Myocyte (in vitro differentiated cells): Measurements from ENCODE around the gene ANKRD39. TPM values are rescaled to one million over a fixed set of nuclear protein-coding genes. Genes with fewer than 3 reads are reported as not detected.
"Not testable (repeated sequence)": the region's sequence is repeated elsewhere in the genome, so short reads cannot be mapped to it uniquely, and the experiment has no call there.

Source experiments
- DNase-seq: peaks from one replicate; pipeline ENCODE4 v3.0.0-alpha.2; 2012; ENCODE audit warnings: low read depth
- total RNA-seq: library from RNA; depleted of rRNA; stranded (reverse); fragments of >200 nt; gene quantifications from 2 replicates; pipeline ENCODE4 v1.2.3, GENCODE V29; 2014

Gene ANKRD39
- total RNA-seq, 1 donor from 2014 or later: 10.5 TPM

DNA sequence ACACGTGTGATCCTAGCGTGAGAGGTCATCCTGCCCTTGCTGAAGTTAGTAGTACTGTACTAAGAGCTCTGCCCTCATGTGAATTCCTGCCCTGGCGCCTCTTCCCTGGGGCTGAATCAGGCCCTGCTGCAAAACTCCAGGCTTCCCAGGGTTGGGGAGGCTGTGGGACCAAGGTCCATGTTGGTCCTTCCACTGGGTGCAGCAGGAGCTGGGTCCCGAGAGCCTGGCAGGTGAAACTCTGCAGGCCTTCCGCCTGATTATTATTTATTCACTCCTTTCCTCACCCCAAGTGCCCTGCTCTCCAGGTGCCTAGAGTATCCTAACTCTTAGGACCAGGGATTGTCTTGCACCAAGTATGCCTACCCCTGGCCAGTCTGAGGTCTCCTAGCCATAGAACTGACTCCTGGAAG, 47.0 kb downstream of the ANKRD39 start:
- no peak for DNase-seq

DNA sequence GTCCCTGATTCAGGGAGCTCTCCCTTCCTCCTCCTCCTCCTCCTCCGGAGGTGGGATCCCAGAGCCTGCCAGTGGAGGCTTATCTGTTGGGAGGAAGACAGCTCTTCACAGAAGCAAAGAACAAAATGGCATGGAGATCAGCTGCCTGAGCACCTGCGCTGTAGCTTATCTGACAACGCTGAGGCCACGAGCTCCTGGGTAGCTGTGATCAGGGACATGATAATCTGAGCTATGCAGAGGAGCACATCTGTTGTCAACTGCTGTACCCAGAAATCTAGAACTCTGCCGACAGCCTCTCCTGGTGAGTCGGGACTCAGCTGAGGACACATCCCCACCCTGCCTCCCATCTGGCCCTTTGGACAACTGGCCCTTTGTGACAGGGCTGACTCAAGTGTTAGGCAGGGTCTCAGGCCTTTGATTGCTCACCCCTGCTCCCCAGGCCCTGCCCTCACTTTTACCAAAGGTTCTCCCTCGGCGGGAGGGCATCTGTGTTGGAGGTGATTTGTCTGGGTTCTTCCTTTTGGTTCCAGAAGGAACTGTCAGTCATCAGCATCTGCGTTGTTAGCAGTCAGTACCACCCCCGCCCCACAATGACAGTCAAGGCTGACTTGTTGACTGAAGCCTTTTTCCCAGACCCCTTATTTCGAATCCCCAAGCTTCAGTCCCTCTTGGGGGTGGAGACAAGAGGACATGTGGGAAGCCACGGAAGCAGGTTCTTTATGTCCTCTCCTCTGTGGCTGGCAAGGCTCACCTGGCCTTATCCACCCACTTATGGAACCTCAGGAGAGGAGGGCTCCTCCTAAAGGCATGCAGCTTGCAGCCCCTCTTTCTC, 47.6 kb downstream of the ANKRD39 start:
- peak; percentile 24 for DNase-seq

DNA sequence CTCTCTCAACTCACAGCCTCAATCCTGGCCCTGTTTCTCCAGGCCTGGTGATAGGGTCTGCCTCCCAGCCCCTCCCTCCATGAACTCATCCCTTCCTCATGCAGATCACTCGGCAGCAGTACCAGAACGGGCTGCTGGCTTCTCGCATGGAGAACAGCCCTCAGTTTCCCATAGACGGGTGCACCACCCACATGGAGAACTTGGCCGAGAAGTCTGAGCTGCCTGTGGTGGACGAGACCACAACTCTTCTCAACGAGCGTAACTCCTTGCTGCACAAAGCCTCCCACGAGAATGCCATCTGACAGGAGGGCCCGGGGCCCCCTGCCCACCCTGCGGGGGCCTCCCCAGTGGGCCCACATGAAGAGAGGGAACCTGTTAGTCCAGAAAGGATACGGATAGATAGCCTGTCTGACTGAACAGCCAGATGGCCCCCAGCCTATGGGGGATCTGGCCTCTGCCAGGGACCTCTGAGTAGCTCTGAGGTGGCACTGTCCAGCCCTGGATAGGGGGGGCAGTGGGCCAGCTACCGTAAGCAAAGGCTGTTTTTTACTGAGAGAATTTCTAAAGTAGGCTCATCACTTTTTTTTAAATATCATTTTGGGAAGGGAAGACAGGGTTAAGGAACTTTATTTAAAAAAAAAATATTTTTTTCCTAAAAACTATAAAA, 48.5 kb downstream of the ANKRD39 start:
- DNase-seq: no peak

DNA sequence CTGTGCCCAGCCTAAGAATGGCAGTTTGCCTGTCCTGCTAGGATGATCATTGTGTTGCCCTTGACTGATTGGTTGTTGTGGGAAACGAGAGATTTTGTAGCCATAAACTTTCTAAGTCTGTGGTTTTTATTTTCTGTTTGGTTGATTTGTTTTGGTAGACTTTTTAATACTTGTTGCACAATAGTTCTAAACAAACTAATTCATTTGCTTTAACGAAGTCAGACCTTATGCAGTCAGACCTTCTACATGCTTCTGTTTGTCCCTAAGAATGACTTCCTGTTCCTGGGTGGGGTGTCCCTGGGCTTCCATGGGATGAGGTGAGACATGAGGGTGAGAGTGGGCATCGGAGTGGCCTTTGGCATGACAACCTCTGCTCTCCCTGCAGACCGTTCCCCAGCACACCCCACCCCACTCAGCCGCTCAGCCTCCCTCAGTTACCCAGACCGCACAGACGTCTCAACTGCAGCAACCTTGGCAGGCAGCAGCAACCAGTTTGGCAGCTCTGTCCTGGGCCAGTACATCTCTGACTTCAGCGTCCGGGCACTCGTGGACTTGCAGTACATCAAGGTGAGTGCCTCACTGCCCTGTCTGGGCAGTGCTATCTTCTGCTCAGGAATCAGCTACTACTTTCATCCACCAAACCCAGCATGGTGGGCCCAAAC, 49.5 kb downstream of the ANKRD39 start:
- DNase-seq: no peak

DNA sequence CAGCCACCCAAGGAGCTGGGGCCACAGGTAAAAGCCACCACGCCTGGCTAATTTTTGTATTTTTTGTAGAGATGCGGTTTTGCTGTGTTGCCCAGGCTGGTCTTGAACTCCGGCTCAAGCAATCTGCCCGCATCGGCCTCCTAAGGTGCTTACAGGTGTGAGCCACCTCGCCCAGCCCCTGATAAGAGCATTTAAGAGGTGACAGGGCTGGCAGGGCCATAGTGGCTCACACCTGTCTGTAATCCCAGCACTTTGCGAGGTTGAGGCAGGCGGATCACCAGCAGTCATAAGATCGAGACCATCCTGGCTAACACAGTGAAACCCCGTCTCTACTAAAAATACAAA, 50.7 kb downstream of the ANKRD39 start:
- no peak for DNase-seq

DNA sequence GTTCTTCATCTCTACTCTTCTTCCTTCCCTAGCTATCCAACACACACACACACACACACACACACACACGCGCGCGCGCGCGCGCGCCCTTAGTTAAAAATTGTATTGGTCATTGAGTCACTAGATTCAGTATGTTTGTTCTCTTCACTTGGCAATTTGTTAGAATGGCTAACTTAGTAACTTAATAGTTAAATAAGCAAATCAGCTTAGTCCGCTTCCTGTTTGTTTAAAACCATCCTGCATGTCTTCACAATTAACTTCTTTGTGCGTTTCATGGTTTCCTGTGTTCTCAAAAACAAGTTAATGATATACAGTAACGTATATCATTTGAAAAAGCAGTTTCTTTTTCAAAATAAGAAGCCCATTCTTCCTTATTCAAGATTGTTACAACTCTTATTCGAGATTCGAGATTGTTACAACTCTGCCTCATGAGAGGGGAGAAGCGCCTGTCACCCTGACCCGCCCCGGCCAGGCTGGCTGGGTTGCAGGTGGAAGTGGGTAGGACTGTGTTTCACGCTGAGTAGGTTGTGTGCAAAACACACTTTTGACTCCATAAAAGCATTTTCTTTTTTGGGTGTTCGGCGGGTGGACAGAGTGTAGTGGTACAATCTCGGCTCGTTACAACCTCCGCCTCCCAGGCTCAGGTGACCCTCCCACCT, 51.2 kb downstream of the ANKRD39 start:
- no peak for DNase-seq

DNA sequence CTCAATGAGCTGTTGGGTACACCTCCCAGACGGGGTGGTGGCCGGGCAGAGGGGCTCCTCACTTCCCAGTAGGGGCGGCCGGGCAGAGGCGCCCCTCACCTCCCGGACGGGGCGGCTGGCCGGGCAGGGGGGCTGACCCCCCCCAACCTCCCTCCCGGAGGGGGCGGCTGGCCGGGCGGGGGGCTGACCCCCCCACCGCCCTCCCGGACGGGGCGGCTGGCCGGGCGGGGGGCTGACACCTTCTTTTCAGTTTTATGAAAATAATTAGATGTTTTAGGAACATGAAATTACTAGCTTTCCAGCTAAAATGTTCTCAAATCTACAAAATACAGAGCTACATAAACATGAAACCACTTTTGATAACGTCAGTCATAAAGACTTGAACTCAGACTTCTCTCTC, 51.9 kb downstream of the ANKRD39 start:
- not testable (repeated sequence) for DNase-seq

DNA sequence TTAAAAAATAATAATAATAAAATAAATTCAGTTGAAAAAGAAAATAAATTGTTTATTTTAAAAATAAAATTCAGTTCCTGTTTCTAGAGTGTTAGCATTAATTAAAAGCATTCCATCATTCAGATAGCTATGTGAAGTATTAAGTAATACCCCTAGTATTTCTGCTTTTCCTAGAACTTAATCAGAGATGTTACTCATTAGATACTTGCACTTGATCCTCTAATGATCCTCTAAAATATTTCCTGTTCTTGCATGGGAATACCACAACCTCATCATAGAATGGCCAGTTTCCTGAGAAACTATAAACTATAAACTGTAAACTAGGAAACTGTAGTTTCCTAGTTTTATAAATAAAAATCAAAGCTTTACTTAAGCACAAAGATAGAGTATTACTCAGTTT, 52.8 kb downstream of the ANKRD39 start:
- no peak for DNase-seq

DNA sequence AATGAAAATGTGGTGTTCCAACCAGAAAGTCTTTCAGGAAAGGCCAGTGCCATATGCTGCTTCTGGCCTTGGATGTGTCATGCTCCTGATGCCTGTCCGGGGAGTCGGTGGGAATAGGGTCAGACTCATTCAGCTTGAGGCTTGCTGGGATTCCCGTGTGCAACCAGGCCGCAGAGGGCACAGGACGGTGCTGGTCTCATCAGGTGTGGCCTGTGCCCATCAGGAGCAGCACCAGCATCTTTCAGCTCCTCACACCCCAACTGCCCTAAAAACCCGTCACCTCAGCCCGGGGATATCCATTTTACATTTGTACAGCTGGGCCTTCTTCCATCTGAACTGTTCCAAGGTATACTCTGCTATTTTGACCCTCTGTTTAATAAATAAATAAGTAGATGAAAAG, 55.1 kb downstream of the ANKRD39 start:
- DNase-seq: no peak

DNA sequence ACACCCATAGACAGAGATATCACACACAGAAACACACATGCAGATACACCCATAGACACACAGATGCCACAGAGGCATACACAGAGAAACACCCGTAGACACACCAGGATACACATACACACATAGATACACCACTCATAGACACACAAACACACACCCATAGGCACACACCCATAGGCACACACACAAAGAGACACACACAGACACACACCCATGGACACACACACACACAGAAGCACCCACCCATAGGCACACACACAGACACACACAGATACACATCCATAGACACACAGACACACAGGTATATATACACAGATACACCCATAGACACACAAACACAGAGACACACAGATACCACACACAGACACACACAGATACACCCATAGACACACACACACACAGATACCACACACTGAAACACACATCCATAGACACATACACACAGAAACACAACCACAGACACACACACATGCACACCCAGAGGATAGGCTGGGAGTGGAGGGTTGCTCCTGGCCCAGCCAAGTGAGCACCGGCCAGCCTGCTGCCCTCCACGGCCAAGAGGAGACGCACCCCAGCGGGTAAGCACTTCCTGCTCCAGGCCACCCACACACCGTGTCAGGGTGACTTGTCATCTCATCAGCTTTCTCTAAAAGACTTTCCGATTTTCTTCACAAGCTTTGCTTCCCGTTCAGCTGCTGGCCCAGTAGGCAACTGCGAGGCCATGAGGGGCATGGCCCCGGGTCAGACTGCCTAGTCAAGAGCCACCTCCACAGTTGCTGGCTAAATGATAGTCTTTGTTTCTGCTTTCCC, 55.8 kb downstream of the ANKRD39 start:
- no peak for DNase-seq

DNA sequence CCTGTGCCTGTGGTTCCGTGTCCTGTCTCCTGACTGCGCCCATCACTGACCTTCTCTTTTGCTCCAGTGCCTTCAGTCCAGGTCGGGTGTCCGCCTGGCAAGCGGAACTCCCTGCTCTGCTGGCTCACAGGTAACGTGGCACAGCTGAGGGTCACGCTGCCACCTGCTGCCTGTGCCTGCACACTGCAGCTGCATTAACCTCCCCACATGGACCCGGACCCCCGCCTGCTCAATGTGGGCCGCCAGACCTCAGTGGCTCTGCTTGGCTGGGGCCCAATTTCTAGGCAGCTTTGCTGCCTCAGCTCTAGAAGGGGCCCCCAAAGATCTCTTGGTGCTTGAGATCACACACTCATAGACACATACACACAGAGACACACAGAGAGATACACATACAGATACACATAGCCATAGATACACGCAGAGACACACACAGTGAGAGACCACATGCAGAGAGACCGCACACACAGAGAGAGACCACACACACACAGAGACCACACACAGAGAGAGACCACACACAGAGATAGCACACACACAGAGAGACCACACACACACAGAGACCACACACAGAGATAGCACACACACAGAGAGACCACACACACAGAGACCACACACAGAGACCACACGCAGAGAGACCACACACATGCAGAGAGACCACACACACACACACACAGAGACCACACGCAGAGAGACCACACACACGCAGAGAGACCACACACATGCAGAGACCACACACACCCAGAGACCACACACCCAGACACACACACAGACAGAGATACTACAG, 56.6 kb downstream of the ANKRD39 start:
- peak; percentile 44 for DNase-seq

DNA sequence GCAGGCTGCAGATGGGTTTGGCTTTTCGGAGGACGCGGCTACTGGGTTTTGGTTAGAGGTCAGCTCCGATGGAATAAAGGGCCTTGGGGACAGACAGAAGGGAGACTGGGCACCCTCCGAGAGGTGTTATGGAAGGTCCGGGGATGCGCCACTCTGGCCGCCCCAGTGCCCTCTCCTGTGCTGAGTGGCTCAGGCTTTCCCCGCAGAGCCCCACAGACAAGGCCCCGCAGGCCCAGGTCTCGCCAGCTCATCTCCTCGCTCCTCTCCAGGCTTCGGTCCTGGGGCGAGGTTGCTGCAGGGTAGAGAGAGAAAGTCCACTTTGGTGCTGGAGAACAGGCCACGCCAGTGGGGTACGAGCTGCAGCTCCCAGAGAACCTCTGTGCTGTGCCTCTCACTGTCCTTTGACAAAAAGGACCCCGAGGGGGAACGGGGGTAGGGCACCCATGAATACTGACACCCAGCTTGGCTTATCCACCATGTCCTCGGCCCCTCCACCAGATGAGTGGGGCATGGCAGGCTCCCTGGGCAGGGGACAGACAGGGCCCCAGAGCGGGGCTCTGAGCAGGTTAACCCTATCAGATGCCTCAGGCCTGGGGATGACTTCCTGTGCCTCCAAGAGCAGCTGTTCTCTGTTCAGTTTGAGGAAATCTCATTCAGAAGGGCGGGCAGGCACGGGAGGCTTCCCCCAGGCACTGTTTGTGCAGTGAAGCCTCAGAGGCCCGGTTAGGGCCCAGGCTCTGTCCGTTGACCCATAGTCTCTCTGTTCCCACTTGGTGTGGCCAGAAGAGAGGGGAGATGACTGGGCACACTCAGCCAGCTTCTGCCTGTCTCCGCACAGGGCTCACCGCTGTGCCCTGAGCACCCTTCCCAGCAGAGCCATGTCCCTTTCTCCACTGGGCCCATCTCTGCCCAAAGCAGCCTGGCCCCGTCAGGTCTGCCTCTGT, 57.5 kb downstream of the ANKRD39 start:
- DNase-seq: no peak

DNA sequence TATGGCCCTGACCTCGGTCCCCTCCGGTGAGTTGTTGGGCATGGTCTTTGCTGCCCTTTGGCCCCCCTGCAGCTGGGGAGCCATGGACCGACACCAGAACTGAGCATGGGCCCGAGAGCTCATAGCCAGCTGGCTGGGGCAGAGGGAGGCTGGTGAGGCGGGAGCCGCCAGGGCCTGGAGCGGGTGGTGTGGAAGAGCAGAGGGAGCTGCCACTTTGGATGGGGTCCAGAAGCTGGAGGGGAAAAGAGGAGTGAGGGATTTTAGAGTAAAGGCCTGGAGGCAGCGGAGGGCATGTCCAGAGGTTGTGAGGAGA, 58.2 kb downstream of the ANKRD39 start:
- no peak for DNase-seq

DNA sequence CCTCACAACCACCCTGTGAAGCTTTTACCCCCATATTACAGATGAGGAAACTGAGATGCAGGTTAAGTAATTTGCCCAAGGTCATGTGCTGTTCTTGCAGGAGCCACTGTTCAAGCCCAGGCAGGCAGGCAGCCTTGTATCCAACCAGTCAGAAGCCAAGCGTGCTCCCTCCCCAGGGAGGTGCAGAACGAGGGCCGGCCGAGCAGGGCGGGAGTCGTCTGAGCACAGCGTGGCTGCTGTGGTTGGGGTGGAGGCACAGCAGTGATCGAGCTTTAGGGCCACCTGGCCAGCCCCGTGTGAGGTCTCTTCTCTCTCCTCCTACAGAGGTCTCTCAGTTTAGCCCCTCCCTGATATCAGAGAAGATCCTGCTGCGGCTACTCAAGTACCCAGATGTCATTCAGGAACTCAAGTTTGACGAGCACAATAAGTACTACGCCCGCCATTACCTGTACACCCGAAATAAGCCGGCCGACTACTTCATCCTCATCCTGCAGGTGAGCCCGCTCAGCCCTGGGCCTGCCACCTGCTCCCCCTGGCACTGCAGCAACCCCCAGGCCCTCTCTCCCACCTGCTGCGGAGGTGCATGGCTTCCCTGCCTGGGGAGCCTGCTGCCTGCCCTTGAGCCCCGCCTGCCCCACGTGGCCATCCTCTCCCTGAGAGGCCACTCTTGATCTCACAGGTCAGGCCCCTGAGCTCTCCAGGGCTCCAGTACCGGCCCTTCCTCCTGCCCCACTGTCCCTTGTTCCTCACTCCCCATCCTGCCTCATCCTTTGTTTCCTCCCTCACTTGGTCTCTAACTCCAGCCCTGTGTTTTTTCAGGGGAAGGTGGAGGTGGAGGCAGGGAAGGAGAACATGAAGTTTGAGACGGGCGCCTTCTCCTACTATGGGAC, 58.8 kb downstream of the ANKRD39 start:
- DNase-seq: no peak
